Left ventricle myocardium inferior (tissue), 1 donor: Measurements from ENCODE around the gene HAVCR2. TPM values are rescaled to one million over a fixed set of nuclear protein-coding genes. Genes with fewer than 3 reads are reported as not detected.
A peak's percentile ranks its signal among the peaks of the same experiment; 100 is the strongest.
"Not testable (repeated sequence)": the region's sequence is repeated elsewhere in the genome, so short reads cannot be mapped to it uniquely, and the experiment has no call there.

Experiments used
- DNase-seq: peaks from one replicate; pipeline ENCODE4 v3.0.0-alpha.2; 2020
- H3K27ac ChIP-seq: fragments of 200-600 bp; replicated peaks from 2 replicates; pipeline ENCODE4 v1.8.0; 2021
- H3K27me3 ChIP-seq: fragments of 200-600 bp; 2 replicates; pipeline ENCODE4 v1.8.0; 2021; ENCODE audit warnings: low read depth
- H3K36me3 ChIP-seq: fragments of 200-600 bp; 2 replicates; pipeline ENCODE4 v1.8.0; 2021
- H3K4me1 ChIP-seq: fragments of 200-600 bp; 2 replicates; pipeline ENCODE4 v1.8.0; 2021
- H3K4me3 ChIP-seq: fragments of 200-600 bp; 2 replicates; pipeline ENCODE4 v1.8.0; 2021; ENCODE audit warnings: mild to moderate bottlenecking, moderate library complexity
- H3K9me3 ChIP-seq: fragments of 200-600 bp; replicated peaks from 2 replicates; pipeline ENCODE4 v1.8.0; 2021
- intact Hi-C: fragments of 100-400 bp; cut with micrococcal nuclease; formaldehyde crosslinking; loops from one replicate; pipeline ENCODE4 v1.11.0; 2022
- total RNA-seq: library from RNA; stranded (reverse); fragmentation: NEBNext Ultra II Directional; extraction: Animal tissue kit (Norgen Biotek cat#: 25700); gene quantifications from one replicate; pipeline ENCODE4 v1.2.1, GENCODE V29; 2021
- TF ChIP-seq, protein P1 (sequence below): fragments of 200-600 bp; IDR thresholded peaks from 2 replicates; pipeline ENCODE4 v1.8.0; 2021; ENCODE audit warnings: antibody characterized with exemption, mild to moderate bottlenecking, borderline replicate concordance
- donor health status: DM: no; HTN: yes; CAD: no; lungs with severe emphysema.

Gene HAVCR2
- total RNA-seq, 1 donor from 2014 or later = 3.1 TPM

DNA sequence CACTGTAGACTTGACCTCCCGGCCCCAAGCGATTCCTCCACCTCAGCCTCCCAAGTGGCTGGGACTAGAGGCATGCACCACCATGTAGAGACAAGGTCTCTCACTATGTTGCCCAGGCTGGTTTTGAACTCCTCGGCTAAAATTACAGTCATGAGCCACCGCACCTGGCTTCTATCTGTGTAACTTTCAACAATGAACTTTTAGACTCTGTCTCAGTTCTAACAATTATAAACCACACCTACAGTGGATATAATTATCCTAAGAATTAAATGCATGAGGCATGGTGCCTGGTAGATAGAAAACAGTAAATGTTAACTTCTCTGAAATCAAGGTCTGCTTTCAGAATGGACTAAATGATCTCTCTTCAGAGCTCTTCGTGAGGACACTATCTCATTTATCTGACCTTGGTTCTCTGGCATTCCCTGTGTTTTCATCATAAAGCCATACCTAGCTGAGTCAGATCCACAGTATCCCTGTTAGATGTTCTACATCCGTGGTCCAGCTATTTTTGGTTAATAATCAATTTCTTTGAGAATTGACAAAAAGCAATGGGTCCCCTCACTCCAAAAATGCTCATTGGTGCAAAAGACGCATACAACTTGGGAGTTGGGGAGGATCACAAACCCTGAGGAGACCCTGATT, 57.1 kb downstream of the HAVCR2 start:
- no peak for DNase-seq
- Histone ChIP-seq H3K36me3 (no peaks in the 10 kb centered on the region), H3K27me3 (no peaks in the 10 kb centered on the region), H3K9me3 (no peaks in the 10 kb centered on the region), H3K4me3 (no peak overlapping the region), H3K4me1 (no peaks in the 10 kb centered on the region), H3K27ac (no peak overlapping the region)
- TF ChIP-seq, protein P1, sequence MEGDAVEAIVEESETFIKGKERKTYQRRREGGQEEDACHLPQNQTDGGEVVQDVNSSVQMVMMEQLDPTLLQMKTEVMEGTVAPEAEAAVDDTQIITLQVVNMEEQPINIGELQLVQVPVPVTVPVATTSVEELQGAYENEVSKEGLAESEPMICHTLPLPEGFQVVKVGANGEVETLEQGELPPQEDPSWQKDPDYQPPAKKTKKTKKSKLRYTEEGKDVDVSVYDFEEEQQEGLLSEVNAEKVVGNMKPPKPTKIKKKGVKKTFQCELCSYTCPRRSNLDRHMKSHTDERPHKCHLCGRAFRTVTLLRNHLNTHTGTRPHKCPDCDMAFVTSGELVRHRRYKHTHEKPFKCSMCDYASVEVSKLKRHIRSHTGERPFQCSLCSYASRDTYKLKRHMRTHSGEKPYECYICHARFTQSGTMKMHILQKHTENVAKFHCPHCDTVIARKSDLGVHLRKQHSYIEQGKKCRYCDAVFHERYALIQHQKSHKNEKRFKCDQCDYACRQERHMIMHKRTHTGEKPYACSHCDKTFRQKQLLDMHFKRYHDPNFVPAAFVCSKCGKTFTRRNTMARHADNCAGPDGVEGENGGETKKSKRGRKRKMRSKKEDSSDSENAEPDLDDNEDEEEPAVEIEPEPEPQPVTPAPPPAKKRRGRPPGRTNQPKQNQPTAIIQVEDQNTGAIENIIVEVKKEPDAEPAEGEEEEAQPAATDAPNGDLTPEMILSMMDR = no peak
- intact Hi-C loops = no loop called here

DNA sequence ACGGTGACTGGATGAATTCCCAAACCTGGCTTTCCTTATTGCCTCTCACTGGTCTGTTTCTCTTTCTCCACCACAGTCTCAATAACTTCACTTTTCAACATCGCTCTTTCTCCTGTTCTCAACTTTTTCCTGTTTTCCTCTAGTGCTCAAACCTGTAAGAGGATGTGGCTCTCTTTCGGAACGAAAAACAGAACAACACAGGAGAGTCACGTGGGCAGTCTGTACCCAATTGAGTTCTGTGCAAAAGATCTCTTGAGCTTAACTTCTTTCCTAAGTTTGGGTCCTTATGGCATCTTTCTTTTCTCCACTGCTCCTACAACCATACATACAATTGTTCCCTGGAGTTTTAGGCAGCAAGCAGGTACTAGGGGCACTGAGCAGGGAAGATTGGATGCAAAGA, 58.8 kb downstream of the HAVCR2 start:
- Histone ChIP-seq H3K4me1 (peaks cover 3% of the 10 kb centered on the region), H3K27ac (no peak overlapping the region), H3K27me3 (no peaks in the 10 kb centered on the region), H3K9me3 (no peaks in the 10 kb centered on the region), H3K36me3 (no peaks in the 10 kb centered on the region), H3K4me3 (no peak overlapping the region)
- TF ChIP-seq, protein P1 = no peak
- intact Hi-C loops = no loop called here
- no peak for DNase-seq

DNA sequence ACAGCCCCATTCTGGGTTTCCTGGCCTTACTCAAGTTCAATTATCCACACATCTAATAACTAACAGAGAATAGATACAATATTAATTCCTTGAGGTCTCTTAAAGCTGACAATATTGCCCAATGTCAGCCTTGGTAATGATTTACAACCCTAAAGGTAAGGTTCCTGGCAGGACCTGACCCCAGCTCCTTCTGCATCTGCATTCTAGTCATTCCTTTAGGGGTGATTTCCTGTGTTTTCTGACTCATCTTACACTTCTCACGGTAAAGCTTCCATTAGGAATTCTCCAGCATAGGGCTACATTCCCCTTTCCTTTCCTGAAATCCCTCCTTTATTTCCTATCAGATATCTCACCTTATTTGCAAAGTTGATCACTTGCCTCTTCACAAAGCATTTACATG, 59.2 kb downstream of the HAVCR2 start:
- TF ChIP-seq, protein P1 = no peak
- H3K36me3 ChIP-seq = no peaks in the 10 kb centered on the region
- H3K9me3 ChIP-seq = no peaks in the 10 kb centered on the region
- H3K4me3 ChIP-seq = no peak overlapping the region
- intact Hi-C loops = no loop called here
- H3K27ac ChIP-seq = no peak overlapping the region
- DNase-seq = no peak
- H3K4me1 ChIP-seq = peaks cover 3% of the 10 kb centered on the region
- no peaks in the 10 kb centered on the region for H3K27me3 ChIP-seq

DNA sequence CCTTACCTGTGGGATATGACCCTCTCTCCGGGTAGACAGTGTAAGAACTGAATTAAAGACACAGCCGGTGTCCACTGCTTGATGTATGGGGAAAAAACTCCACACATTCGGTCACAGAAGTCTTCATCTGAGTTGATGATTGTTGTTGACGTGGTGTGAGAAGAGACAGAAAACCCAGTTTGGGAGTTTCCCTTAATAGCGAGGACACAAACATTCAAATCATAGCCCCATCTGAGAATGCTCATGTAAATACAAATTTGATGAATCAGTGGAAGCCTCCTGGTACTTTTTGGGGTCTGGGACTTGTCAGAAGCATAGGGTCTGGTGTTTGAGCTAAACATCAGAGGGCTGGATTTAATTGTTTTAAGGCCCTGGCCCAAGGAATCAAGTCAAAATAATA, 60.9 kb downstream of the HAVCR2 start:
- TF ChIP-seq, protein P1 = no peak
- peaks cover 3% of the 10 kb centered on the region for H3K4me1 ChIP-seq
- no peaks in the 10 kb centered on the region for H3K9me3 ChIP-seq
- DNase-seq = no peak
- no peaks in the 10 kb centered on the region for H3K36me3 ChIP-seq
- H3K27me3 ChIP-seq = no peaks in the 10 kb centered on the region
- intact Hi-C loops = no loop called here
- no peak overlapping the region for H3K4me3 ChIP-seq
- no peak overlapping the region for H3K27ac ChIP-seq

DNA sequence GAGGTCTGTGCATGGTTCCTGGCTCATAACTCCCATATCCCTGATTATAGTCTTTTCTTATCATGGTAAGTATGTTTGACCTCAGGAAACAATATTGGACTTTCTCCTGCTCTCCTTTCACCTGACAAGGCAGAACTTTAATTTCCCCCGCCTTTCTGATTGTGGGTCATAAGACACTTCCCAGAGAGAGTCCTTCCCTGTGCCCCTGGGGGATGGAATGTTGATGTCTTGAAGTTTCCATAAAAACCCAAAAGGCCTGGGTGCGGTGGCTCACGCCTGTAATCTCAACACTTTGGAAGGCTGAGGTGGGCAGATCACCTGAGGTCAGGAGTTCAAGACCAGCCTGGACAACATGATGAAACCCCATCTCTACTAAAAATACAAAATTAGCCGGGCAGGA, 61.8 kb downstream of the HAVCR2 start:
- H3K4me3 ChIP-seq, H3K36me3 ChIP-seq, H3K9me3 ChIP-seq, H3K4me1 ChIP-seq, intact Hi-C loops, DNase-seq, H3K27me3 ChIP-seq, H3K27ac ChIP-seq: not testable (repeated sequence)

DNA sequence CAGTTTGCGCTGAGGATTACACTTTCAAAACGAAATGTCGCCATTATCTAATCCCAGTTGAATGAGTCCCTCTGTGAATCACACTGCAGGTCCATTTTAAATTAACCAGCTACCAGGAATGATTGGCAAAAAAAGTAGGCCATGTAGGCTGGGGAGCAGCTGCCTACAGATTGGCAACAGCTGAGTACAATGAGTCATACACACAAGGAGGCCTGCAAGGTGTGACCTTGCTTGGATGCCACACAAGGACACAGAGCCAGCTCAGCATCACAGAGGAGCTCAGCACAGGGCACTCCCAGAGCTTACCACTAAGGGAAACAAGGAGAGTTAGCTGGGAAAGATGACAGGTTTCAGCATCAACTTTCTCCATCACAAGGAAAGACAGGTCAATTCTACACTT, 62.8 kb downstream of the HAVCR2 start:
- Histone ChIP-seq H3K4me1 (peaks cover 3% of the 10 kb centered on the region), H3K4me3 (no peak overlapping the region), H3K27ac (peak overlapping the region; percentile 54), H3K36me3 (no peaks in the 10 kb centered on the region), H3K9me3 (no peaks in the 10 kb centered on the region), H3K27me3 (no peaks in the 10 kb centered on the region)
- DNase-seq = peak; percentile 20
- TF ChIP-seq, protein P1 = no peak
- intact Hi-C loops = no loop called here
